Skeletal muscle cell (primary cell): ENCODE data around the gene KRT23.
"Not testable (repeated sequence)": the region's sequence is repeated elsewhere in the genome, so short reads cannot be mapped to it uniquely, and the experiment has no call there.

Experiments used
- DNase-seq: peaks from one replicate; pipeline ENCODE4 v3.0.0-alpha.2; 2010; ENCODE audit warnings: low read depth
- H3K4me3 ChIP-seq: 2 replicates; pipeline ENCODE4 v1.5.1; 2011; ENCODE audit warnings: low read depth, mild to moderate bottlenecking, control low read depth, low read length, moderate library complexity

Gene KRT23

DNA sequence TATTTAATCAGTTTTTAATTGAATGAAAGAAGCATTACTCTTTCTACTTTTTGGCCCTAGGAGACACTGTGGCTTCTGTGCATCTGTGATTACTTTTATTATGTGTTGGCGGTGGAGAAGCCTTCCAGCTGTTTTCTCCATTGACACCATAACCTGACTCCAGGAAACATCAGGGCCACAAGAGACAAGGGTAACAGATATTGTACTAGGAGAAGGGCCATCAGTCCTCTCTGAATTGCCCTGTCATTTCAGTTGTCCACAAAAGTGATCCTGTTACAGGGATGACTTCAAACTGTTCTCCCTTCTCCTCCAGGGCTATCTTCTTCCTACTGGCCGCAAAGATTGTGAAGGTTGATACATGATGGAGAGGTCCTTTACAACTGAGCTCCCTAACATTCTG, 14.7 kb upstream of the KRT23 start:
- no peak for DNase-seq
- H3K4me3 ChIP-seq = no peak overlapping the region

DNA sequence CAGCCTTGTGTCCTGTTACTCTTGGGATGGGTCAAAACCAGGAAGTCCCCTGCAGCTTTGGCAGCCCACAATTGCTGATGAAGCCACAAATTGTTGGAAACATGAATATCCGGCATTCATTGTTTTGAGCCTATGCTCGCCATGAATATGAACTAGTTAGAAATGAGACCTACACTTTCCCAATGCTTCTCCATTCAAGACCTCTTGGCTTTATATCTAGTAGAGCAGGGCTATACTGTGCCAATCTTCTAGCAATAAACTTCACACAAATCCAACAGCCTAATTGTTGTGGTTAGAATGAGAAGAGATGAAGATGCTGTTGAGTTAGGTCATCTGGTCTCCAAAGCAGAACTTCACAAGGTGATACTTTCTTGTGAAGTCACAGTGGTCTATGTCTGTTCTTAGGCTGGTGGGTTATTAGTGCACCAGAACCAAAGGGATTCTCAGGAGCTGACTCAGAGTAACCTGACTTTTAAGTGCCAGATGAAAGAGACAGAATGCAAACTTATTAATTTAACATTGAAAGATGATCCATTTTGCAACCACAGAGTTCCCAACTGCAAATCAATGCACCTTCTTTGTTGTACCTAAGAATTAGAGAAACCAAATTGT, 13.7 kb upstream of the KRT23 start:
- H3K4me3 ChIP-seq = no peak overlapping the region
- DNase-seq = no peak

DNA sequence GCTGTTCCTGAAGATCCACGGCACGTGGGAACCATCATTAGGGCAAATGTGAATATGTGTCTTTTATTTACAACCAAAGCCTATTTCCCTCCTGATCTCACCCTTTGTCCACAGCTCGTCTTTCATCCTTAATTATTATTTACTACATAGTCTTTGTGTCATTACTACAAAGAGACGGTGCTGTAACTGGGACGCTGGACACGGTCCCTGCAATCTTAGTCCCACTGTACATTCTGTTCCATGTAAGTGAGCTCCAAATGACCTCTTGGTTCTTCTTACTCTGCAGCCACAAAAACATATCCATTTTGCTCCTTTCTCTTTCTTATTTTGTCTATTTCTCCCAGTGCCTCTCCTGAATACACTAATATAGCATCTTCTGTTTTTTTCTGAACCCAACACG, 12.7 kb upstream of the KRT23 start:
- no peak for DNase-seq
- H3K4me3 ChIP-seq = no peak overlapping the region

DNA sequence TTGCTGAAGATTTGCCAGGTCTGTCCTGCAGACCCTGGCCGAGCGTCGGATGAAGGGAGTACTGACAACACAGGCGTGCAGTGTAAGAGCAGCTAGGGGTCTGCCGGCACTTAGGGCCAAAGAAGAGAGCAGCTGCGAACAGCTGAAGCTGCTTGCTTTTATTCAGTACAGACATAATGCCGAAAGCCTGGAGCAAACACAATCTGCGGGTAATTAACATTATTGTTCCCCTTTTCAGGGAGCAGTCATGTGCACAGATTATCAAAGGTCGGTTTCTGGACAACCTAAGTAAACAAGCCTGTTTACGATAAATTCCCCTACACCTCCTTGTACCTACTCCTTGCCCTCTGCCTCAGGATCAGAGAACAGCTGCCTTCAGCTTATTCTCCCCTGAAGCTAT, 12.0 kb upstream of the KRT23 start:
- DNase-seq = no peak
- no peak overlapping the region for H3K4me3 ChIP-seq

DNA sequence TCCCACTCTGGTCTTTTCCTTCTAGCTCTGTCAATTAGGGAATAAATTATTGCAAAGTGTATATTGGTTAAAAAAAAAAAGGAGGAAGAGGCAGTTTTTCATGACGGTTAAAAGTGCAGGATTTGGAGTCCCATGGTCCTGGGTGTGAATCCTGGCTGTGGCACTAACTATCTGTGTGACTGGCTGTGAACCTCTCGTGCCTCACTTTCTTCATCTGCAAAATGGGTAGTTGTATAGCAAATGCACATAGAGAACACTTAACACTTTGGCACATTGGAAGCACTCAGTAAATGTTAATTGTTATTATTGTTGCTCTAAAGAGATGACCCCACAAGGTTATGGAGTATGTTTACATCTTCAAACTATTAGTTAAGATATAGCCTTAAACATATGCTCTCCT, 10.5 kb upstream of the KRT23 start:
- no peak overlapping the region for H3K4me3 ChIP-seq
- no peak for DNase-seq

DNA sequence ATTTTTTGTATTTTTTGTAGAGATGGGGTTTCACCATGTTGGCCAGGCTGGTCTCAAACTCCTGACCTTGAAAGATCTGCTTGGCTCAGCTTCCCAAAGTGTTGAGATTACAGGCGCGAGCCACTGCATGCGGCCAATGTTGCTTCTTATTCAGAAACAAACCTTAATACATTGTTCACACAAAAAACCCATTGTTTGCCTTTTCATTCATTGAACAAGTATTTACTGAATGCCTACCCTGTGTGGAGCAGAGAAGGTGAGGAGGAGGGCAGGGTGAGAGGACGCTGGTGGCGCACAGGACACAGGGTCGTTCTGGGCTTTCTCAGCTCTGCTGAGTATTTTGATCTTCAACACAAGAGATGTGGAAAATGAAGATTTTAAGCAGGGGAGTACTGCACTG, 8.0 kb upstream of the KRT23 start:
- DNase-seq = no peak
- no peak overlapping the region for H3K4me3 ChIP-seq

DNA sequence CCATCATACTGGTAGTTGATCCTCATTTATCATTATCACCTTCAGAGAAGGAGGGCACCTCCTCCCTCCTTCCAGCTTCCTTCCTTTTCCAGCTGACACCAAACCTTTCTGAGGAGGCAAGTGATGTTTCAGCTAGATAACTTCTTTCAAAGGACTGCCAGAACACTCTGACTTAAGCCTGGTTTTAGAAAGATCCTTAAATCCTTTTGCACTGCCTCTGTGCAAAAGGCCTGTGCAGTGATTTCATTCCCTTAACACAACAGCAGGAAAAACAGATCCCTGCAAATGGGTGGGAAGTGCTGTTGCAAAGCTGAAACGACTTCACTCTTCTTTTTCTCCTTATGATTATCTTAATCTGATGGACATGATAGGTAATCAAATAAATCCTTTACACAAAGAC, 7.1 kb upstream of the KRT23 start:
- H3K4me3 ChIP-seq = no peak overlapping the region
- DNase-seq = no peak

DNA sequence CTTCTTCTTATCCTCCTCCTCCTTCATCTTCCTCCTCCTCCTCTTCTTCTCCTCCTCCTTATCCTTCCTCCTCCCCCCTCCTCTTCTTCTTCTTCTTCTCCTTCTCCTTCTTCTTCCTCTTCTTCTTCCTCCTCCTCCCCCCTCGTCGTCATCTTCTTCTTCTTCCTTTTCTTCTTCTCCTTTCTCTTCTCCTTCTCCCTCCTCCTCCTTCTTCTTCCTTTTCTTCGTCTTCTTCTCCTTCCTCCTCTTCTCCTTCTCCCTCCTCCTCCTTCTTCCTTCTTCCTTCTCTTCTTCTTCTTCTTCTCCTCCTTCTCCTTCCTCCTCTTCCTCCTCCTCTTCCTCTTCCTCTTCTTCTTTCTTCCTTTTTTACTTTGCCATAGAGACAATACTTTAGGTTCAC, 5.1 kb upstream of the KRT23 start:
- H3K4me3 ChIP-seq = no peak overlapping the region
- no peak for DNase-seq

DNA sequence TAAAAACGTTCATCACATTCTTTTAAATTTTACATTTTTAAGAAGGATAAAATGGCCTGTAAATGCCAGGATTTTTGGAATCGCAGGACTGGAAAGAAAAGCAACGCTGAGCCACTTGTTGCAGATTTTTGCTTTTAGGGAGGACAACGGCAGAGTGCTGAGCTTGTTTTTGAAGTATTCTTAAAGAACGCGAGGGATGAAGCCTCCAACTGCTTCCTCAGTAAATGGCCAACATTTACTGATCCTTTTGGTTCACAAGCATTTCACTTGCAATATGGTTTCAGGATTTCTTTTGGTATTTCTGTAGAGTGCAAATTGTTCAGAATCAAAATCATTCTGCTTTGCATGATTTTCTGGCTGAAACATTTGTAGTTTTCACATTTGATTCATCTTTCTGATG, 2.8 kb upstream of the KRT23 start:
- DNase-seq = no peak
- no peak overlapping the region for H3K4me3 ChIP-seq

DNA sequence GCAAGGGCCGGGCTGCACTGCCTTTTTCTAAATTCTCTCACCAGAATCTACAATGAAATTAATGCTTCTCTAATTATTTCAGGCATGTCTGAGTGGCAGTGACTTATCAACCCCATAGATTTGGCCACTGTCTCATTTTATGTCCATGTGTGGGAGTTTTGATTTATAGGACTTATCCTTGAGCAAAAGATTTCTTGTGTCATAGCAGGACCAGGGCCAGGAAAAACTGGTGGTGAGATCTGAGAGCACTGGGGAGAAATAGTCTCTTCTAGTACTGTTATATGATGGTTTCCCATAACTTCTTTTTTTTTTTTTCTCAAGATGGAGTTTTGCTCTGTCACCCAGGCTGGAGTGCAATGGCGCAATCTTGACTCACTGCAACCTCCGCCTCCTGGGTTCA, 1.5 kb upstream of the KRT23 start:
- no peak overlapping the region for H3K4me3 ChIP-seq
- peak; percentile 54 for DNase-seq

DNA sequence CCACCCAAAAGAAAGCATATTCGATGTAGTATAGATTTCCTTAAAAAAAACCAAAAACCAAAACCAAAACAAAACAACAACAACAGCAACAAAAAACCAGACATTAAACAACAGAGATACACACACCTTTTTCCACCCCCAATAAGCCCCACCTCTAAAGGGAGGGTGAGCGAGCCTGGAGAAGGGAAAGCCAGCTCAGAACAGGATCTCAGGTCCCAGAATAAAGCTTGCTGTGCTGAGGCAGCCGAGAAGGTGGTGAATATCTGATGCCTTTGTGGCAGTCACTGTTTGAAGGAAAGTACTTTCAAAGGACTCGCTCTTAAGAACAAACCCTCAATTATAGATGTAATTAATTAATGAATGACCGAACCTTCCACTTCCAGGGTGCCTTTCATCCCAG, 470 bp downstream of the KRT23 start:
- no peak for DNase-seq

DNA sequence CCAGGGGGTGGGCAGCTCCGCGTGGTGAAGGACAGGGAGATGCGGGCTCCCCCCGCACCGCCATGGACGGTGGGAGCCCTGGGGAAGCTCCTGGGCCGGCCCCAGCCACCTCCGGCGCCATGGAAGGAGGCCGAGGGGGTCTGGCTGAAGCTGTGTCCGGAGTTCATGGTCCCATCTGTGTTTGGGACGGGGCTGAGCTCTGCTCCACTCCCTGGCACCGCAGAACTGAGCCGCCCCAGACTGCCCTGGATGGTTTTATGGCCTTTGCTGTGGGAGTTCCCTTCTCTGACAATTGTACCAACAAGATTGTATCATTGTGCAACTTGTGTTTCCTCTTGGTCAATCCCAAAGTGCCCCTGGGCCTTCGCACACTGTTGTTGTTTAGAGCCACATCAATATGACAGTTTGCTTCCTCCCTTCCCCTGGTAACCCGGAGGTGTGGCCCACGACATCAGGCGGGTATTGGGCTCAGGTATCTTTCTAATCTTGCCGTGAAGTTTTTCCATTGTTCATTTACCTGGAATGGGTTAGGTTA, 942 bp downstream of the KRT23 start:
- DNase-seq = no peak

More for the DNA sequence above, 470 bp downstream of the KRT23 start:
- H3K4me3 ChIP-seq = no peak overlapping the region

DNA sequence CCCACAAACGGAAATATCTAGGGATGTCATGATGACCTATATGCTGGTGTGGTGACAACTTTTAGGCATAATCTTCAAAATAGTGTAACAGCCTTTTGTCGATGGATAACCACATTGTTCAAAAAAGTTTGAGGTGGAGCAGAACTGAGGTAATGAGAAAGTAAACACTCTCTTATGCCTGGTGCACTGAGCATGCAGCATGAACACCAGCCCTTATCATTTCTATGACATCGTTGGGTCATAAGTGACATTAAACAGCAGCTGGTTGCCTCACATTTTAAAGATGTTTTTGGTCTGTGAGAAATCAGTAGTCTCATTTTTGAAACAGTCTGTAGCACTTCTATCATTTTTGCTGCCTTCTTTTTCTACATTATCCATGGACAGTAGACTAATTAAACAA, 1.8 kb downstream of the KRT23 start:
- DNase-seq = no peak
- no peak overlapping the region for H3K4me3 ChIP-seq

More for the DNA sequence above, 942 bp downstream of the KRT23 start:
- no peak overlapping the region for H3K4me3 ChIP-seq

DNA sequence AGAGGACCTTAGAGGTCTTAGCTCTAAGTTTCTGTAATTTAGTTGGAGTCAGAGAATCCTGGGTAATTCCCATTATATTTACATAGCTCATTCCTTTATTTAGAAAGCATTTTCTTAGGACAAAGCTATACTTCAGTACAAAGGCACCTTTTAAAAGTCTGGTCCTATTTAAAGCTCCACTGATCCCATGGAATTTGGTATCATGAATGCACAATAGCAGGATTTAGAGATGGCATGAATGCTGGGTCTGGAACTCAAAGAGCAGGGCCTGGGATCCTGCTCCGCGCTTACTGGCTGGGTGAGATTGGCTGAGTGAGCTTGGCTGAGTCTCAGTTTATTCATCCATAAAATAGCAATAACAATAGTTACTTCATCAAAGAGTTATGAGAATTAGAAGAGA, 4.8 kb downstream of the KRT23 start:
- H3K4me3 ChIP-seq = no peak overlapping the region
- DNase-seq = no peak

DNA sequence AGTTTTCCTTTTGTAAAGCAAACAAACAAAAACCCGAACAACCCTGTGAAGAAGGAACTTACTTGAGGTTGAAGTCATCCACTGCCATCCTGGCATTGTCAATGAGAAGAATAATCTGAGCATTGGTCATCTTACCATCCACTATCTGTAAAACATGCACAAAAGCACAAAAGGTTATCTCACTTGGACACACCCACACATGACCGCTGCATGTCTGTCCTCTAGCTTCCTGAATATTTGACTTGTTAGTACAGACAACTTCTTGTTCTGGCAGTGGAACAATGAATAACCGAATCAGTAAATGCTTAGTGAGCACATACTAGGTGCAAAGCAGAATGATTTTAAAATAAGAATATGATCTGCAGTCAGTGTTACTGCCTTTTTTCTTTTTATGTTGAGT, 6.1 kb downstream of the KRT23 start:
- no peak for DNase-seq
- H3K4me3 ChIP-seq = no peak overlapping the region

DNA sequence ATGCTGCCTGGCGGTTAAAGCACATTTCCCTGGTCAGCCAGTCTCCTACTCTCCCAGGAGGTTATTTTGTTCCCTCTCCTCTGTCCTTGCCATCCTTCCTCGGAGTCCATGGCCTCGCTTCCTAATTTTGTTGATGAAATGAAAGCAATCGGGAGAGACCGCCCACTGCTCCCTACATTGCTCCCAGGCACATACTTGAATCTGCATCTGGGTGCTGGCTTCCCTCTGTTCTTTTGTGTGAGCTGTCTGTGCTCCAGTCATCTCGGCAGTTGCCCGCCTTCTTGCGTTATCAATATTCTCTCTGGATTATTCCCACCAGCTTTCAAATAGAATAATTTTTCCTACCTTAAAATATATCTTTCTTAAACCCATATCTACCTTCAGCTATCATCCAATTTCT, 11.1 kb downstream of the KRT23 start:
- no peak overlapping the region for H3K4me3 ChIP-seq
- DNase-seq = no peak

DNA sequence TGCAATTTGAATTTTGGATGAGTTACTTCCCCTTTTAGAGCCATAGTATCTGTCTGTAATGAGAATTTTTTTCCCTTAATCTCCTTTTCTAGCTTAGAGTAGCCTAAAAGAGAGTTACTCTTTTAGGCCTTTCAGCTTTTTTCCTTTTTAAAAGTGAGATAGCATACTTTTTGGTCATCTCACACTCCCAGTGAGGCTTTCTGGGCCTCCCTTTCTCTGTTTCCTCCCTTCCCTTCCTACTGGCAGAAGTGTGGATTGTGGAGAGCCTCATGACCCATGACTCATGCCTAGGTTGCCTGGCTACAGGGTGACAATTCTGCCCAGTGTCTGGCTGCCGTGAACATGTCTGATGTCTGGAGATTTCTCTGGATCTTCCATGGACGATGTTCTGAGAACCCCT, 15.2 kb downstream of the KRT23 start:
- DNase-seq = peak; percentile 47
- no peak overlapping the region for H3K4me3 ChIP-seq

DNA sequence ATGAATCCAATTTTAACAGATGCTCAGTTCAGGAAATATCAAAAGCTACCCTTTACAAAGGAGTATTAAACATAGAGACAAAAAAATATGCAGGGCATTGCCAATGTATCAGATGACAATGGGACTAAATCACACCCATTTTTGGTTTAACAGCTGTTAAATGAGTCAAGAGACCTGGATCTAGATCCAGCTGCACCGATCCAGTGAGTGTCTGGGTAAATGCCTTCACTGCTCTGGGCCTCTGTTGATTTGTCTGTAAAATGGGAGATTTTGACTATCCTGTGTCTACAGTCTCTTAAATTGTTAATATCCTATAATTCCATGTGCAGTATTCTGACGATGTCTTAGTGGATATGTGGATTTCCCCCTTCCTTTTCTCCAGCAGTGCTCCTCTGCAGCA, 16.4 kb downstream of the KRT23 start:
- no peak overlapping the region for H3K4me3 ChIP-seq
- no peak for DNase-seq

DNA sequence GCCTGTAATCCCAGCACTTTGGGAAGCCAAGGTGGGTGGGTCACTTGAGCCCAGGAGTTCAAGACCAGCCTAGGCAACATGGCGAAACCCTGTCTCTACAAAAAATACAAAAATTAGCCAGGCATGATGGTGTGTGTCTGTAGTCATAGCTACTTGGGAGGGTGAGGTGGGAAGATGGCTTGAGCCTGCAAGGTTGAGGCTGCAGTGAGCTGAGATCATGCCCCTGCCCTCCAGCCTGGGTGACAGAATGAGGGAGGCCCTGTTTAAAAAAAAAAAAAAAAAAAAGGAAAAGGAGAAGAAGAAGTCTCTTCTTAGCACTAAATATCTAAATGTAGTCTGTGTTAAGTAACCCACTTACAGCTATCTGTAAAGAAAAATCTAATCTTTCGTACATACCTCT, 20.3 kb downstream of the KRT23 start:
- H3K4me3 ChIP-seq, DNase-seq: not testable (repeated sequence)

DNA sequence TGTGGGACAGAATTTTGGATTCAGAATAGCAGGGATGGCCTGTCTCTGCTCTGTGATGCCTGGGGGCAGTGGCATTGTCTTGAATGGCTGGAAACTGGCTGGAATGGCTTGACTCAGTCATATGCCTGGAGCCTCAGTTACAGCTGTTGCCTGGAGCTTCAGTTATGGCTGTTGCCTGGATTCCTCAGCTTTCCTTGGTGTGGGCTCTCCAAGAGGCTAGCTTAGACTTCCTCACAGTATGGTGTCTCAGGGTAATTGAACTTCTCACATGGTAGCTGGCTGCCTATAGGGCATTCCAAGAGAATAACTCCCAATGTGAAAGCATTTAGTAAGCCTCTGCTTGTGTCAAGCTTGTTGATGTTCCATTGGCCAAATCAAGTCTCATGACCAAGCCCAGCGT, 21.1 kb downstream of the KRT23 start:
- no peak overlapping the region for H3K4me3 ChIP-seq
- no peak for DNase-seq

DNA sequence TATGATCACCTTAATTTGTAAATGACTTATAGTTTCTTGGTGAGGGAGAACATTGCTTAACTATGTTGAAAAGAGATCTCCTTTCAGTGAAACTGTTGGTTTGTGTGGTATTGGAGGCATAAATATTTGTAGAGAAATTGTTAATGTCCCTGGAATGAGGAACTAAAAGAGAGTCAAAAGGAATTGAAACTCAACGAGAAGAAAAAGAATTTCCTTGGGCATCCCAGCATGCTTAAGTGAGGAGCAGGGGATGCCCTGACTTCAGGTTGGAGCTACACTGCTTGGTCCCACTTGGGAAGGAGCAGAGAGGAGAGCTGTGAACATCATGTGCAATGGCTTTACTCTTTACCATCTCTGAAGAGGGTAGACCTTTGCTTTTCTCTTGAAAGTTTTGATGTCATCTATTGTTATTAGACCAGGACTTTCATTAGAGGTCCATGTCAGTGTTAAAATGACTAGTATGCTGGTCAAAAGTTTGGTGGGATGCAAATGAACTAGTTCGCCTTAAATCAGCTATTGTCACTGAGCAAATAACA, 21.7 kb downstream of the KRT23 start:
- H3K4me3 ChIP-seq = no peak overlapping the region
- no peak for DNase-seq
